Measurements from ENCODE around the gene OSTC.

The OSTC gene

GRCh38 chr4:108674356-108674977 is 24.1 kb downstream of the OSTC start:
- DNase-seq (ENCODE audit: low read depth in 1 of 2, low spot score in 1 of 2) = no peak

GRCh38 chr4:108681321-108681809 is 31.0 kb downstream of the OSTC start:
- no peak for TF ChIP-seq SPI1 (IDR thresholded peaks at IDR 0.05; ENCODE audit: borderline replicate concordance, low read depth)
- no peak for TF ChIP-seq CTCF (IDR thresholded peaks at IDR 0.05; ENCODE audit: insufficient read depth, low read length)
- TF ChIP-seq GABPA (IDR thresholded peaks at IDR 0.05; ENCODE audit: low read depth) = no peak
- no peak for TF ChIP-seq POLR2AphosphoS5 (IDR thresholded peaks at IDR 0.05; ENCODE audit: low read depth)
- TF ChIP-seq REST (IDR thresholded peaks at IDR 0.05; ENCODE audit: insufficient replicate concordance, low read depth) = no peak
- Histone ChIP-seq H3K4me3 (replicated peaks; ENCODE audit: insufficient read depth, low read length) (no peak overlapping the region), H3K27ac (replicated peaks) (no peak overlapping the region), H3K27me3 (ENCODE audit: insufficient read depth, poor library complexity, severe bottlenecking) (no peaks in the 10 kb centered on the region)
- DNase-seq (ENCODE audit: low read depth in 1 of 2, low spot score in 1 of 2) = no peak

More at GRCh38 chr4:108674356-108674977, 24.1 kb downstream of the OSTC start:
- Histone ChIP-seq H3K27ac (replicated peaks) (no peak overlapping the region), H3K27me3 (ENCODE audit: insufficient read depth, poor library complexity, severe bottlenecking) (no peaks in the 10 kb centered on the region), H3K4me3 (replicated peaks; ENCODE audit: insufficient read depth, low read length) (no peak overlapping the region)
- TF ChIP-seq POLR2AphosphoS5 (IDR thresholded peaks at IDR 0.05; ENCODE audit: low read depth) = no peak
- no peak for TF ChIP-seq CTCF (IDR thresholded peaks at IDR 0.05; ENCODE audit: insufficient read depth, low read length)
- no peak for TF ChIP-seq REST (IDR thresholded peaks at IDR 0.05; ENCODE audit: insufficient replicate concordance, low read depth)
- TF ChIP-seq GABPA (IDR thresholded peaks at IDR 0.05; ENCODE audit: low read depth) = no peak

GRCh38 chr4:108683479-108683878 is 33.1 kb downstream of the OSTC start:
- Histone ChIP-seq H3K4me3 (replicated peaks; ENCODE audit: insufficient read depth, low read length) (no peak overlapping the region), H3K27me3 (ENCODE audit: insufficient read depth, poor library complexity, severe bottlenecking) (no peaks in the 10 kb centered on the region), H3K27ac (replicated peaks) (no peak overlapping the region)
- TF ChIP-seq POLR2AphosphoS5 (IDR thresholded peaks at IDR 0.05; ENCODE audit: low read depth) (no peak), CTCF (IDR thresholded peaks at IDR 0.05; ENCODE audit: insufficient read depth, low read length) (no peak), SPI1 (IDR thresholded peaks at IDR 0.05; ENCODE audit: borderline replicate concordance, low read depth) (no peak), GABPA (IDR thresholded peaks at IDR 0.05; ENCODE audit: low read depth) (no peak)
- no peak for DNase-seq (ENCODE audit: low read depth in 1 of 2, low spot score in 1 of 2)

Data from HL-60 (cell line).